ENCODE measurements around the gene ARHGAP6.

ARHGAP6 gene, protein sequence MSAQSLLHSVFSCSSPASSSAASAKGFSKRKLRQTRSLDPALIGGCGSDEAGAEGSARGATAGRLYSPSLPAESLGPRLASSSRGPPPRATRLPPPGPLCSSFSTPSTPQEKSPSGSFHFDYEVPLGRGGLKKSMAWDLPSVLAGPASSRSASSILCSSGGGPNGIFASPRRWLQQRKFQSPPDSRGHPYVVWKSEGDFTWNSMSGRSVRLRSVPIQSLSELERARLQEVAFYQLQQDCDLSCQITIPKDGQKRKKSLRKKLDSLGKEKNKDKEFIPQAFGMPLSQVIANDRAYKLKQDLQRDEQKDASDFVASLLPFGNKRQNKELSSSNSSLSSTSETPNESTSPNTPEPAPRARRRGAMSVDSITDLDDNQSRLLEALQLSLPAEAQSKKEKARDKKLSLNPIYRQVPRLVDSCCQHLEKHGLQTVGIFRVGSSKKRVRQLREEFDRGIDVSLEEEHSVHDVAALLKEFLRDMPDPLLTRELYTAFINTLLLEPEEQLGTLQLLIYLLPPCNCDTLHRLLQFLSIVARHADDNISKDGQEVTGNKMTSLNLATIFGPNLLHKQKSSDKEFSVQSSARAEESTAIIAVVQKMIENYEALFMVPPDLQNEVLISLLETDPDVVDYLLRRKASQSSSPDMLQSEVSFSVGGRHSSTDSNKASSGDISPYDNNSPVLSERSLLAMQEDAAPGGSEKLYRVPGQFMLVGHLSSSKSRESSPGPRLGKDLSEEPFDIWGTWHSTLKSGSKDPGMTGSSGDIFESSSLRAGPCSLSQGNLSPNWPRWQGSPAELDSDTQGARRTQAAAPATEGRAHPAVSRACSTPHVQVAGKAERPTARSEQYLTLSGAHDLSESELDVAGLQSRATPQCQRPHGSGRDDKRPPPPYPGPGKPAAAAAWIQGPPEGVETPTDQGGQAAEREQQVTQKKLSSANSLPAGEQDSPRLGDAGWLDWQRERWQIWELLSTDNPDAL (N-terminal part only)

GRCh38 chrX:11665168-11666111 is at the start of gene ARHGAP6:
ARHGAP6 (minus strand) TSS chrX:11665920; CDS start chrX:11664828, 1,092 bp downstream.
- DNase-seq, result no peak

- no peak for DNase-seq
These were observed 39.2 kb upstream of the ARHGAP6 start for GRCh38 chrX:11704725-11705495.

- DNase-seq, result no peak
These were observed 38.1 kb upstream of the ARHGAP6 start for GRCh38 chrX:11703855-11704254.

- no peak for DNase-seq
These were observed 37.4 kb upstream of the ARHGAP6 start for GRCh38 chrX:11702965-11703631.

GRCh38 chrX:11702420-11702819 is 36.7 kb upstream of the ARHGAP6 start:
- DNase-seq, result no peak

GRCh38 chrX:11698702-11699101 is 33.0 kb upstream of the ARHGAP6 start:
- DNase-seq, result no peak

DNA sequence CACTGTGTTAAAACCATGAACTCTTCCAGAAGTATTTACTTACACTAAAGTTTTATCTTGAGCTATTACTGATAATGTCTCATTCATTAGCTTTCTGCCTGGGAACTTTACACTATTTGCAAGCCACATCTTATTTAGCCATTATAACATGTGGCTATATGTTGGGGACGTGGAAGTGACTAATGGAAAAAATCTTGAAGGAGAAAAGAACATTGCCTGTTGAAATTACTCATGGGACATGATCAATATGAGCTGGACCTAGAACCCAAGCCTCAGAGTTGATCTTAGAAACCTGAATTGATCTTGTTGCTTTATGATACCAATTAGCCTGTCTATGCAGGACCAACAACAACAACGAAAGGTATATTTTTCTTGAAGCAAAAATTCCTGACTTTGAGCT is 22.5 kb upstream of the ARHGAP6 start:
- DNase-seq, result no peak

DNA sequence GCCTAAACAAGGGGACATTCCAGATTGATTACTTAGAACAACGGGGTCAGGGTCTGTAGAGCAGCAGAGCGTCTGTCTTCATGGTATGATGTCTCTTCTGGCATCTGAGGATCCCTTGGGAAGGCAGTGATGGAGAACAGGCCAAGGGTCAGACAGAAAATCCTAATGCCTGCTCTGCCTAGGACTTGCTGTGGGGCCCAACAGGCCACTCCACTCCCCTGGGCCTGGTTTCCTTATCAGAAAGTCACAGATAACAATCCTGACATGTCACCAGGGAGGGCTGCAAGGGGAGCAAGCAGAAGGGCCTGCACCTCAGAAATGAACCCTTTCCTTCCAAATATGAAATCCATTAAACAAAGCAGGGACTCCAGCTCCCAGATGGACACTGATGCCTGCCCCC is 21.4 kb upstream of the ARHGAP6 start:
- DNase-seq, result no peak

DNA sequence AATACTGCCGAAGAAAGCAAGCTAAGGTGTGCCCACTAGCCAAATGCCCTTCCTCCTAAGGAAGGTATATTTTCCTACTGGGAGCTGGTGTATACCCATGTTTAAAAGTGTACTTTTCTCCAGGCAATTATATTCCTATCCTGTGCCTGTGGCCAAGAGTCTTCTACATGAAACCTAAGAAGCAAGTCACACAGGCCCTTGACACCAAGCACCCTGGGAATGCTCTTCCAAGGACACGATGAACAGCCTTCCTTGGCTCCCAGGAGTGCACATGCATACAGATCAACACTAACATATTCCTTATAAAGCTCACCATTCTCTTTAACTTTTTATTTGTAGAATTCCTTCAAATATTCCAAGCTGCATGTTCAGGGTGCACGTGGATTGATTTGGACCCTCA is 17.3 kb upstream of the ARHGAP6 start:
- DNase-seq, result no peak

GRCh38 chrX:11678158-11678557 is 12.4 kb upstream of the ARHGAP6 start:
- DNase-seq, result no peak

GRCh38 chrX:11672213-11672612 is 6.5 kb upstream of the ARHGAP6 start:
- DNase-seq, result no peak

- no peak for DNase-seq
These were observed 4.6 kb upstream of the ARHGAP6 start for GRCh38 chrX:11670316-11670715.

DNA sequence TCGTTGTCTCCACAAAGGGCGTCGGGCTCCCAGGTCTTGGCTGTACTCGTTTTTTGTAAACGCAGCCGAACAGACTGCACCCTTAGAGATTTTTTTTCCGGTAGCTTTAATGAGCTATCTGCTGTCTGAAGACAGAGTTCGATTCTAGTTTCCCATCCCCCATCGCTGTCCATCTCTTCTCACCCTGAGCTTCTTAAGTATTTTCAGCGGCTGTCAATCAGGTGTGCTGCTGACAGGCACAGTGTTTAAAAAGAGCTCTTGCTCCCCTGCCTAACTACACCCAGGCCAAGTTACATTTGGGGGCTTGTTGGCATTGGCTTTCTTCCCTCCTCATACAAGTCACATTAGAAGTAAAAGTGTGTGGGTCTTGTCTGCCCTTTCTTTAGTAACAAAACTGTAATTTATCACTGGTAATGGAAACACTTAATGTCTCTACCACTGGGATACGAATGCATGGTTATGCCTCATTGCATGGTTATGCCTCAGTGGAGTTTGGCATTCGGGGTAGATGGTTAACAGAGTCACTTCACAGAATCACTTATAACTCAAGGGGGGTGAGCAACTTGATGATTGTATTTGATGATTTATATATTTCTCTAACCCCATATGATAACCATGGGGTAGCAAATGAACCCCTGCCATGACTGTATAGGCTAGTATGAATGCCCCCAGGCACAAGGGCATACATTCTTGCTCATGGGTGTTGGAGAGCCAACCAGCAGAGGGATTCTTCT is 1.4 kb upstream of the ARHGAP6 start:
- no peak for DNase-seq

GRCh38 chrX:11666164-11666563 is 444 bp upstream of the ARHGAP6 start:
- DNase-seq, result no peak

DNA sequence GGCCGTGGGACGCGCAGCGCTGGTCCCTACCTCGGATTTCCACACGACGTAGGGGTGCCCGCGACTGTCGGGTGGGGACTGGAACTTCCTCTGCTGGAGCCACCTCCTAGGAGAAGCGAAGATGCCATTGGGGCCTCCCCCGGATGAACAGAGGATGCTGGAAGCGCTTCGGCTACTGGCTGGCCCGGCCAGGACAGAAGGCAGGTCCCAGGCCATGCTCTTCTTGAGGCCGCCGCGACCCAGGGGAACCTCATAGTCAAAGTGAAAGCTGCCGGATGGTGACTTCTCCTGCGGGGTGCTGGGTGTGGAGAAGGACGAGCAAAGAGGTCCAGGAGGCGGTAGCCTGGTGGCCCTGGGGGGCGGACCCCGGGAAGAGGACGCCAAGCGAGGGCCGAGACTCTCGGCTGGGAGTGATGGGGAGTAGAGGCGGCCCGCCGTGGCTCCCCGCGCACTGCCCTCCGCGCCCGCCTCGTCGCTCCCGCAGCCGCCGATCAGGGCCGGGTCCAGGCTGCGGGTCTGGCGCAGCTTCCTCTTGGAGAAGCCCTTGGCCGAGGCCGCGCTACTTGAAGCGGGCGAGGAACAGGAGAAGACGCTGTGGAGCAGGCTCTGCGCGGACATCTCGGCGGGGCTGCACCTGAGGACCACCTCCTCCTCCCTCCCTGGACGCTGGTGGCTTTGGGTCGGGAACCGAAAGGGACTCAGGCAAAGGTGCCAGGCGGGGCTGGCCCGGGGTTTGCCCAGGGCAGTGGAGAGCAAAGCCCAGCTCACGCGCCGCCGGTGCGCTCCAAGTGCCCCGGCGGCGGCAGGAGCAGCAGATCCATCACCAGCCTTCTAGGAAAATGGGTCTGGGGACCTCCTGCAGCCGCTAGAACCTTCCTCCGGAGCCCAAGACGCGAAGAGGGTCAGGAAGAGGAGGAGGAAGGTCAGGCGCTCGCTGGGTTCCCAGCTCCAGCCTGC is 1.2 kb downstream of the ARHGAP6 start:
- DNase-seq, result no peak

- DNase-seq, result no peak
These were observed 1.9 kb downstream of the ARHGAP6 start for GRCh38 chrX:11663875-11664210.

GRCh38 chrX:11655282-11656015 is 10.3 kb downstream of the ARHGAP6 start:
- DNase-seq, result no peak

DNA sequence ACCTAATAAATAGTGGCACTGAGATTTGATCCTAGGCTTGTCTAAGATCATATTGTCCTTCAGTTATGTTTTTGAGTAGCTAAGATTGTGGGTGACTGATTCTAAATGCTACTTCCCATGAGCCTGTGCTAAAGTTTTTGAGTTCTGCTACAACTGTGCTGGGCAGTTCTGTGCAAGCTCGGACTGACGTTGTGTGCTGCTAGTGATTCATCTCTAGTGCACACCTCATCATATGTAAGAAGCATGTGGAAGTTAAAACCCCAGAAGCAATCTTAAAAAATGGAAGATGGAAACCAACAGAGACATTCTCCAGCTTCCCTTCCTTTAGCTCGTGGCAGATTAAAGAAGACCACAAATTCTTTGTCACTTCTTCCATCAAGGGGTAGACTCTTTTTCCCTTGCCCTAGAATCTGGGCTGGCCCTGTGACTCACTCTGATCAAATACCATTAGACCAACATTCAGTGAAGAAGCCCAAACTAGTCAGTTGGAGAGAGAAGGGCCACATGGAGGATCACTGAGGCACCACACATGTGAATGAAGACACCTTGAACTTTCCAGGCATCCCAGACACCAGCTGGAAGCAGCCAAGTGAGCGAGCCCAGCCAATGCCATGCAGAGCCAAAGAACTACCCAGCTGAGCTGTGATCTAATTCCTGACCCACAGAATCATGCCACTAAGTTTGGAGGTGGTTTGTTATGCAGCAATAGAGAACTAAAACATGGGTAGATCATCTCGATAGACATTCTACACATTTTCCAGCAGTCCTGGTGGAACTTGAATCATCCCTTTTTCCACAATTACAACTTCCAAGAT is 16.8 kb downstream of the ARHGAP6 start:
- DNase-seq, result no peak
